ENCODE measurements around the gene MAP4K3.

- no peak for TF ChIP-seq CTCF (IDR thresholded peaks at IDR 0.05)
- TF ChIP-seq POLR2A (IDR thresholded peaks at IDR 0.05): no peak
- TF ChIP-seq EP300 (IDR thresholded peaks at IDR 0.05): no peak
These were observed 80.0 kb downstream of the MAP4K3 start for GRCh38 chr2:39356922-39357639.
